Spleen (tissue), 11 donors: ENCODE results near the gene TTC23L. TPM values are rescaled to one million over a fixed set of nuclear protein-coding genes. Genes with fewer than 3 reads are reported as not detected.

ENCODE experiments used
- DNase-seq: peaks from one replicate; pipeline ENCODE4 v3.0.0-alpha.2; 2020
- H3K27ac ChIP-seq, 8 donors: fragments of 200-600 bp; sonication (generic) in 7 of 8; 1 replicate in 4 of 8; 2 replicates in 4 of 8; pipeline versions ENCODE4 v1.5.0 to v1.8.0; 2016 to 2021; ENCODE audit warnings: inconsistent platforms in 4 of 8, mild to moderate bottlenecking in 4 of 8, moderate library complexity in 1 of 8
- H3K27me3 ChIP-seq, 7 donors: fragments of 200-600 bp; sonication (generic) in 6 of 7; replicated peaks in 1 of 7; 1 replicate in 4 of 7; 2 replicates in 3 of 7; pipeline versions ENCODE4 v1.5.0 to v1.8.0; 2016 to 2021; ENCODE audit warnings: inconsistent platforms in 3 of 7, mild to moderate bottlenecking in 1 of 7
- H3K36me3 ChIP-seq, 6 donors: fragments of 200-600 bp; sonication (generic) in 5 of 6; 1 replicate in 4 of 6; 2 replicates in 2 of 6; pipeline versions ENCODE4 v1.5.0 to v1.8.0; 2016 to 2021; ENCODE audit warnings: inconsistent platforms in 2 of 6
- H3K4me1 ChIP-seq, 6 donors: fragments of 200-600 bp; sonication (generic) in 5 of 6; 1 replicate in 3 of 6; 2 replicates in 3 of 6; pipeline versions ENCODE4 v1.5.0 to v1.8.0; 2016 to 2021; ENCODE audit warnings: inconsistent platforms in 3 of 6
- H3K4me3 ChIP-seq, 8 donors: fragments of 200-600 bp; sonication (generic) in 7 of 8; 1 replicate in 4 of 8; 2 replicates in 4 of 8; pipeline versions ENCODE4 v1.5.0 to v1.8.0; 2016 to 2021; ENCODE audit warnings: inconsistent platforms in 4 of 8, mild to moderate bottlenecking in 4 of 8, moderate library complexity in 2 of 8
- H3K9me3 ChIP-seq, 8 donors: fragments of 200-600 bp; sonication (generic) in 7 of 8; 1 replicate in 4 of 8; 2 replicates in 4 of 8; pipeline versions ENCODE4 v1.5.0 to v1.8.0; 2016 to 2021; ENCODE audit warnings: inconsistent platforms in 4 of 8
- CTCF ChIP-seq, 11 experiments: fragments of 200-600 bp in 7 of 11; fragments of 450-650 bp in 4 of 11; sonication (generic) in 4 of 11; IDR thresholded peaks in 8 of 11; conservative IDR thresholded peaks in 3 of 11; 1 replicate in 7 of 11; 2 replicates in 4 of 11; pipeline versions ENCODE4 v1.4.0 to v1.8.0; 2016 to 2021; ENCODE audit warnings: antibody characterized with exemption in 11 of 11, inconsistent platforms in 4 of 11, mild to moderate bottlenecking in 1 of 11
- POLR2A ChIP-seq, 3 donors: fragments of 450-650 bp; IDR thresholded peaks; one replicate each; pipeline ENCODE4 v1.5.1; 2017; ENCODE audit warnings: antibody characterized with exemption in 3 of 3, mild to moderate bottlenecking in 1 of 3
- POLR2AphosphoS5 ChIP-seq, 3 donors: sonication (generic); formaldehyde crosslinking; IDR thresholded peaks; one replicate each; pipeline ENCODE4 v1.5.1; 2017; ENCODE audit warnings: antibody characterized with exemption in 3 of 3
- WGBS, 5 donors: extraction: QIAGEN DNeasy Blood & Tissue Kit in 3 of 5; methylation state at CpG; one replicate each; pipeline versions ENCODE4 v1.1.5 to v1.1.7; 2013 to 2018; 5-methylcytosine and 5-hydroxymethylcytosine counted together
- intact Hi-C: fragments of 100-400 bp; cut with DNase I; formaldehyde crosslinking; loops from one replicate; pipeline ENCODE4 v1.15.0; 2023; ENCODE audit warnings: low total_unique reads
- polyA plus RNA-seq, 3 donors: library from polyadenylated mRNA; stranded (reverse); fragments of 200-250 nt; gene quantifications; one replicate each; pipeline ENCODE4 v1.2.1, GENCODE V29; 2013
- total RNA-seq, 7 donors: library from RNA; depleted of rRNA in 3 of 7; stranded (reverse); fragments of >200 nt in 3 of 7; fragmentation: NEBNext Ultra II Directional in 4 of 7; extraction: Animal tissue kit (Norgen Biotek cat#: 25700) in 4 of 7; gene quantifications; one replicate each; pipeline versions ENCODE4 v1.1.0 to v1.2.1, GENCODE V29; 2016 to 2021
- donor health status: healthy with polysubstance abuse.
- donor health status: DM: no; HTN: no; CAD: no; lungs with moderate emphysema.
- donor health status: DM: no; HTN: no; CAD: no.
- donor health status: Bipolar disorder and iron deficiency.
- donor health status: healthy.
- donor health status: DM: no; HTN: no; CAD: no.
- donor health status: DM: yes; HTN: yes; CAD: no.

Gene TTC23L
- total and polyA plus RNA-seq, 10 donors: 0.07 to 0.42 (median 0.24) TPM; not detected in 4

DNA sequence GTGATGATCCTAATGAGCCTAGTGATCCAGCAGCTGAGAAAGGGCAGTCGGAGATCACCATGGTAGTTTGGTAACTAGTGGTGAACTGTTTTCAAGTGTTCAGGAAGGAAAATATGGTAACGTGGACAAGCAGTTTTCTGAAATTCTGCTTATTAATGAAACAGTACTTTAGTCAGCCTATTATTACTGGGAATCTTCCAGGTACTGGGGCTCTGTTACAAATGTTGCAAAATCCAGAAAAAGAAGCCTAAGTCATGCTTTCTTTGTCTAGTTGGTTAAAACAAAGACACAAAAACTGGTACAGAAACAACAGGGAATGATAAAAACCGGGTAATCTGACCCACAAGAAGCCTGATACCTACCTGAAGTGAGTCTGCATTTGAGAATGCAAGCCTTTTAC is 18.2 kb downstream of the TTC23L start:
- Histone ChIP-seq H3K9me3 (no peaks in the 10 kb centered on the region), H3K27ac (no peak overlapping the region), H3K27me3 (no peaks in the 10 kb centered on the region), H3K4me3 (no peak overlapping the region), H3K4me1 (no peaks in the 10 kb centered on the region), H3K36me3 (no peaks in the 10 kb centered on the region)
- WGBS, 5 donors: 83 to 93% (median 85%) methylated on average over 3 of the region's 3 CpGs
- intact Hi-C loops: no loop called here
- DNase-seq: no peak
- TF ChIP-seq POLR2A (IDR thresholded peaks at IDR 0.05) (no peak), CTCF (IDR thresholded peaks at IDR 0.05 in 8 of 11, conservative IDR thresholded peaks at IDR 0.05 in 3 of 11) (no peak), POLR2AphosphoS5 (IDR thresholded peaks at IDR 0.05) (no peak)

DNA sequence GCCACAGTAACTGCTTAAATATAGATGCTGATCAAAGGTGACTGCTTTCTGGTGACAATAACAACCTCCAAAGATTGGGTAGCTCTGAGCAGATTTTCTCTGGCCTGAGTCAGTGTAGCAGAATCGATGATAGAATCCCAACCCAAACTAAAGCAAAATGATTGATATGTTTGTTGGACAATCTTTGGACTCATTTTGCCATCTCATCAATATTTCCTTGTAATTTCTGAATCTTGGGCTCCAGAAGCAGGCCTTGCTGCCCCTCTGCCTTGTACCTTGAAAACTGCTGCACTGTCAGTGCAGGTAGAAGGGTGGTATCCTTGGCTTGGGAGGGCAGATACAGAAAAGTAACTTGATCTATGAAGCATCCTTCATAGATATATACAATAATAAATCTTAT is 18.9 kb downstream of the TTC23L start:
- intact Hi-C loops: no loop called here
- no peak for DNase-seq
- no peaks in the 10 kb centered on the region for H3K9me3 ChIP-seq

GRCh38 chr5:34858790-34859189 is 19.8 kb downstream of the TTC23L start:
- Histone ChIP-seq H3K36me3 (no peaks in the 10 kb centered on the region), H3K4me3 (no peak overlapping the region), H3K4me1 (peaks cover 0 to 7% (median 3%) of the 10 kb centered on the region in 6 donors), H3K27ac (no peak overlapping the region), H3K27me3 (no peaks in the 10 kb centered on the region), H3K9me3 (no peaks in the 10 kb centered on the region)
- TF ChIP-seq POLR2AphosphoS5 (IDR thresholded peaks at IDR 0.05): no peak
- TF ChIP-seq POLR2A (IDR thresholded peaks at IDR 0.05): no peak
- no peak for TF ChIP-seq CTCF (IDR thresholded peaks at IDR 0.05 in 8 of 11, conservative IDR thresholded peaks at IDR 0.05 in 3 of 11)
- intact Hi-C loops: no loop called here
- WGBS, 5 donors: 62 to 88% (median 74%) methylated on average over 2 of the region's 2 CpGs
- no peak for DNase-seq

More for the DNA sequence above, 18.9 kb downstream of the TTC23L start:
- no peak for TF ChIP-seq POLR2AphosphoS5 (IDR thresholded peaks at IDR 0.05)
- no peak overlapping the region for H3K27ac ChIP-seq
- no peaks in the 10 kb centered on the region for H3K27me3 ChIP-seq
- H3K4me3 ChIP-seq: no peak overlapping the region
- WGBS, 5 donors: 86 to 95% (median 94%) methylated on average over 1 of the region's 1 CpG
- no peaks in the 10 kb centered on the region for H3K36me3 ChIP-seq
- H3K4me1 ChIP-seq: peaks cover 0 to 2% (median 0%) of the 10 kb centered on the region in 6 donors

DNA sequence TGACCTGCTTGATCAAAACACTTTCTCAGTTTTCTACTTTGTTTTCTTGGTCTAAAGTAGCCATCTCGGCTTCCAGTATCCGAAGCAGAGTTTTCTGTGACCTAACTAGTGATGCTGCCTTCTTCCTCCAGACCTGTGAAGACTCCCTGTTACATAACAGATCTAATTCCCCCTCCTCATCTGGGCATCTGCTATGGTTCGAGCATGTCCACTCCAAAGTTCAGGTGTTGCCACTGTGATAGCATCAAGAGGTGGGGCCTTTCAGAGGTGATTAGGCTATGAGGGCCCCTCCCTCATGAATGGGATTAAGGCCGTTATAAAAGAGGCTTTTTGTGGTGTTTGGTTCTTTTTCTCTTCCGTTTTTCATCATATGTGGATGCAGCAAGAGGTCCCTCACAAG is 20.3 kb downstream of the TTC23L start:
- intact Hi-C loops: no loop called here
- no peak for TF ChIP-seq POLR2AphosphoS5 (IDR thresholded peaks at IDR 0.05)
- no peak for TF ChIP-seq CTCF (IDR thresholded peaks at IDR 0.05 in 8 of 11, conservative IDR thresholded peaks at IDR 0.05 in 3 of 11)
- no peak for TF ChIP-seq POLR2A (IDR thresholded peaks at IDR 0.05)

DNA sequence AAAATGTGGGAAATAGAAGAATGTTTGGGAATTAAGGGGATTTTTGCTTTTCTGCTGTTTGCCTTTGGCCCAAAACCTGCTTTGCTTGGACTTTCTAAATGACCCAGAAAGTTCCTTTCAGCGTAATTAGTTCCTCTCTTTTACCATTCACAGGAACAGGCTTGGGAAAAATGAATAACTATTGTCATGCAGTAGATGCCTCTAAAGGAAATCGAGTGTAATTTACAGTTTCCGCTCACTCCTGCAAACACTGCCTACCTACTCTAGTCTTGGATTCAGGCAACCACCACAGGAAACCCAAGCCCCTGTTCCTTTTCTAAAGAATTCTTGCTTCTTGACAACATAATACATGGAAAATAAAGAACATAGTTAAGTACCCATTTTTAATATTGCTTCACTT is 25.0 kb downstream of the TTC23L start:
- intact Hi-C loops: no loop called here
- no peak overlapping the region for H3K27ac ChIP-seq
- TF ChIP-seq CTCF (IDR thresholded peaks at IDR 0.05 in 8 of 11, conservative IDR thresholded peaks at IDR 0.05 in 3 of 11) (no peak), POLR2A (IDR thresholded peaks at IDR 0.05) (no peak), POLR2AphosphoS5 (IDR thresholded peaks at IDR 0.05) (no peak)
- H3K27me3 ChIP-seq: no peaks in the 10 kb centered on the region
- 15 to 36% (median 23%) methylated on average over 3 of the region's 3 CpGs for WGBS, 5 donors
- H3K36me3 ChIP-seq: no peaks in the 10 kb centered on the region
- no peak for DNase-seq
- peaks cover 0 to 11% (median 4%) of the 10 kb centered on the region in 6 donors for H3K4me1 ChIP-seq
- H3K4me3 ChIP-seq: no peak overlapping the region
- H3K9me3 ChIP-seq: no peaks in the 10 kb centered on the region

More for the DNA sequence above, 20.3 kb downstream of the TTC23L start:
- no peak for DNase-seq
- peaks cover 0 to 10% (median 3%) of the 10 kb centered on the region in 6 donors for H3K4me1 ChIP-seq
- H3K27ac ChIP-seq: no peak overlapping the region
- WGBS, 5 donors: 72 to 92% (median 82%) methylated on average over 4 to 5 of the region's 5 CpGs
- H3K36me3 ChIP-seq: no peaks in the 10 kb centered on the region
- H3K27me3 ChIP-seq: no peaks in the 10 kb centered on the region
- H3K9me3 ChIP-seq: no peaks in the 10 kb centered on the region
- no peak overlapping the region for H3K4me3 ChIP-seq
